Stimulated activated CD4-positive, alpha-beta T cell treated with anti-CD3 and anti-CD28 coated beads, TNF-alpha, amount 100 ng/mL, for 24 hours (primary cell): Measurements from ENCODE around the gene PAGE4.

Source experiments
- DNase-seq, 3 experiments: peaks; one replicate each; pipeline ENCODE4 v3.0.0-alpha.2; 2020; ENCODE audit warnings: low read depth in 3 of 3

PAGE4 gene, protein sequence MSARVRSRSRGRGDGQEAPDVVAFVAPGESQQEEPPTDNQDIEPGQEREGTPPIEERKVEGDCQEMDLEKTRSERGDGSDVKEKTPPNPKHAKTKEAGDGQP

DNA sequence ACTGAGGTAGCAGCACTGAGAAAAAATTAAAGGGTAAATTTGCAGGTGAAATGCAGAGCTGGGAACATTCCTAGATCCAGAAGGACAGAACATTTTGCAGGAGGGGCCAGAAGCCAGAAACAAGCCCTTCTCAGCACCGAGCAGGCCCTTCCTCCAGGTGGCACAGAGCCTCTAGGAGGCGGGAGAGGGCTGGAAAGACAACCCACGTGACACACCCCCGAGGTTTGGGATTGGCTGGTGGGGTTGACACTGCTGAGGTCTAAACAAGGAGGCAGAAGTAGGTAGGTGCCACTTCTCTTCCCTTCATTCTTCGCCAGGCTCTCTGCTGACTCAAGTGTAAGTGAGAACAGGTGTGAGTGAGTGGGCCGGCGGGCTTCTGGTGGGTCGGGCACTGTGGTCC lies at the start of gene PAGE4:
PAGE4 (plus strand) TSS at position 288 of the 400 bp plus-strand sequence. CDS start 1,126 bp downstream, outside the sequence.
- no peak for DNase-seq

DNA sequence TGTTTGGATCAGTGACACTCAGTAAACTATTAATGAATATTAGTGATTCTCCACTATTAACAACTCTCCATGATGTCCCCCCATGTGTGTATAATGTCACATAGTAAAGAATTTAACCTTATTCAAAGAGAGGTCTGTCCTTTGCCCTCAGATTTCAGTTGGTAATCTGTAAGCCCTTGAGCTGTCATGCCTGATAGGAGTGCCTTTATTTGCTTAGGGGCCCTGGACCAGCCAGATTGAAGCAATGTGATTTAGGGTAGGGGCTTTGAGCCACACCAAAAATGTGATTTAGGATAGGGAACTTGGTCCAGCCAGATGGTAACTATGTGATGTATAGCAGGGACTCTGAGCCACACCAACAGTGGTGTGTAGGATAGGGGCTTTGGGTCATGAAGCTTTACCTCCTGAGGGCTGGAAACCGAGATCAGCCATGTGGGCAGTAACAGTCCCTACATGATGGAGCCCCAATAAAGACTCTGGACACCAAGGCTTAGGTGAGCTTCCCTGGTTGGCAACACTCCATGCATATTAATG lies 44.3 kb upstream of the PAGE4 start:
- no peak for DNase-seq

DNA sequence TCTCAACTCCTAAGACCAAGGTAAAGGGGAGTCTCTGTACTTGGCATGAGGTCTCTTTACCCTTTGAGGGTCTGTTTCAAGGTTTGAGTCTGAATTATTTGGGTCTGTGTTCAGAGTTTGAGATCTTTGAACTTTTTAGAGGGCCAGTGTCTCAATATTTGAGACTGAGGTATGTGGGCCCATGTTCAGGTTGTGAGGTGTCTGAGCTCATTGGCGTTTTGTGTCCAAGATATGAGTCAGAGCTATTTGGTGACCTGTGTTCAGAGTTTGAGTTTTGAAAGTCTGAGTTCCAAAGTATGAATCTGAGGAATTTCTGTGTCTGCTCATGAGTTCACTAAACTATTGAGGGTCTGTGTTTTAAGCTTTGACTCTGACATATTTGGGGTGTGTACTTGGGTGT lies 36.7 kb upstream of the PAGE4 start:
- DNase-seq: no peak

DNA sequence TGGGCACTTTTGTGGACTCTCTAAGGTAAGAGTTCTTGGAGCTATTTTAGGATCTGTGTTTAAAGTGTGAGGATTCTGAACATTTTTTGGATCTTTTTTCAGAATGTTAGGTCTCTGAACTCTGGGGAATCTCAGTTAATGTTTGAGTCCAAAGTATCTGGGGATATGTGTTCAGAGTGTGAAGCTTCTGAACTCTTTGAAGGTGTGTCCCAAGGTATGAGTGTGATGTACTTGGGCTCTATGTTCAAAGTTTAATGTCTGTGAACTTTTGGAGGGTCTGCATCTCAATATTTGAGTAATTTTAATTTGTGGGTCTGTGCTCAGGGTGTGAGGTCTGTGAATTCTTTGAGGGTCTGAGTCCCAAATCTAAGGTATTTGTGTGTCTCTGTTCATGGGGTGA lies 35.4 kb upstream of the PAGE4 start:
- DNase-seq: no peak

DNA sequence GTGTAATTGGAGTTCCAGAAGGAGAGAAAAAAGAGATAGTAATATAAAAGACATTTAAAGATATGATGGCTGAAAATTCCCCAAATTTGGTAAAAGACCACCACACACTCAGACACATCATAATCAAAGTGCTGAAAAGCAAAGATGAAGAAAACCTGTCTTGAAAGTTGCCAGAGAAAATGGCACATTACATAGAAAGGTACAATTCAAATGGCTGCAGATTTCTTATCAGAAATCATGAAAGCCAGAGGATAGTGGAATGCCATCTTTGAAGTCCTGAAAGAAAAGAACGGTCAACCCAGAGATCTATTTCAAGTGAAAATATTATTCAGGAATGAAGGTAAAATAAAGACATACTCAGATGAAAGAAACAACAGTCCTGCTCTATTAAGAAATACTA lies 29.3 kb upstream of the PAGE4 start:
- DNase-seq: no peak

DNA sequence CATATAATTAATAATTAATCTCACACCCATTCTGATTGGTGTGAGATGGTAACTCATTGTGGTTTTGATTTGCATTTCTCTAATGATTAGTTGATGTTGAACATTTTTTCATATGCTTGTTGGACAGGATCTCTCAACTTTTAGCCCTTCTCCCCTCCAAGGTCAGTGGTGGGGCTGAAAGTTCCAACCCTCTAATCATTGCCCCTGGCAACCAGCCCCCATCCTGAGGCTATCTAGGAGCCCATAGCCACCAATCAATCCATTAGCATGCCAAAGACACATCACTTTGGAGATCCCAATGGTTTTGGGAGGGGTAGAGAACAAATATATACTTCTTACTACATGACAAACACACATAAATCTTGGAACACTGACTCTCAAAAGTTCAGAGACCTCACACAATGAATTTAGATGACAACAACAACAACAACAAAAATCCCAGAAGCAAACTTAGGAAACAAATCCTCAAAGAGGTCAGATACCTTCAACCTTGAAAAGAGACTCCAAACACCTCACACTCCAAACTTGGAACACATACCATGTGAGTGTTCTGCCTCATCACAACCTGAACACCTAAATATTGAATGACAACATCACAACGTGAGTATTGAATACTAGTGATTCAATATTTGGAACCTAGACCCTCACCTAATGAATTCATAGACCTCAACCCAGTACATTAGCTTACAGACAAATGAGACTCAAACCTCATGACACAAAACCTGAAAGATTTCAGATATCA lies 19.0 kb upstream of the PAGE4 start:
- DNase-seq: no peak

DNA sequence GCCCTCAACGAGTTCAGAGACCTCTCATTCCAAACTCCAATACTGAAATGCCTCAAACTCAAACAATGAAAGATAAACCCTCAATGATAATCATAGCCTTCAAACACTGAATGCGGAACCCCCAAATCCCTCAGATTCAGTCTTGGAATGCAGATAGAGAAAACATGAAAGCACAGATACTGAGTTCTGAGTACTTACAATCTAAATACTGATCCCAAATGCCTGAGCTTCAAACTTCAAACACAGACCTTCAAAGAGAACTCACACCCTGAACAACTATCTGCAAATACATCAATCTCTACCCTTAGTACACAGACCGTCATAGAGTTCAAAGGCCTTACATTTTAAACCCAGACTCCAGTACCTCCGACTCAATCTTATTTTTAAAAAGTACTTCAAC lies 16.9 kb upstream of the PAGE4 start:
- no peak for DNase-seq

DNA sequence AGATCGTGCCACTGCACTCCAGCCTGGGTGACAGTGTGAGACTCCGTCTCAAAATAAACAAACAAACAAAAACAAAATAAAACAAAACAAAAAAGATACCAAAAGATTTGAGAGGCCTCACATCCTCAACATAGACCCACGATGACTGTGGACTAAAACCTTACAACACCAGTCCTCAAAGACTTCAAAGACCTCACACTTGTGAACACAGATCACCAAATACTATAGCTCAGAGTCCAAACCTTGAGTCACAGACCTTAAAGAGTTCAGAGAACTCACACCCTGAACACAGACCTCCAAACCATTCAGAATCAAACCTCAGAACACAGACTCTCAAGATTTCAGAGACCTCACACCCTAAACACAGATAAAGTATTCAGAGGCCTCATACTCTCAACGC lies 12.7 kb upstream of the PAGE4 start:
- no peak for DNase-seq

DNA sequence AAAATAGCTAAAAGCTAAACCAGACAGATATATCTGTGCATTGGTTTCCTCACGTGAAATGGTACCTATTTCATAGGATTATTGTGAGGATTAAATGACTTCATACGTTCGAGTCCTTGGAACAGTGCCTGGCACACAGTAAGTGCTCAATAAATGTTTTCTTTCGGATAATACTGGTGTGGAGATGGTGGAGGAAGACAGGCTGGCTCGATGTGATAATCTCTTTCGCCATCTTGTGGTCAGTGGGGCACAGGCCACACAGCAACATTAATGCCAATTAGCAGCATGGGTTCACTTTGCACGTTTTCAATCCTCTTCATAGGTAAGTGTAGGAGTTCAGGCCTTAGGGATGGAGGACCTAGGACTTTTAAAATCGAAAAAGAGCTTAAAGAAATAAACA lies 9.3 kb downstream of the PAGE4 start:
- DNase-seq: no peak

DNA sequence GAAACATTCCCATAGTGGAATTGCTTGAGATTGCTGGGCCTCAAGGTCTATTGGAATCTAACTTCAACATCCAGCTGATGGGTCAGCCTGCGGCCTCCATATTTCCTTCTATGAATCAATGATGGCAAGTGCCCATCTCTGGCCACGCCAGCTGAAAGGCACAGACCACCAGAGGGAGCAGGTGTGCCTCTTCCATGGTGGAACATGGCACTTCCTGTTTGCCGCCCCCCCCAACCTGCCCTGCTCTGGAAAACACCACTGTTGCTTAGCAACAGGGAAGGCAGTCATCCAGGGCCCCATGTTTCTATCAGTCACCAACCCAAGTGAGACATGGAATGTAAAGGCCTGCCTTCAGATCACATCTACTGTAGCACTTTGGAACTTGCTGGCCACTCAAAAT lies 11.6 kb downstream of the PAGE4 start:
- peak; percentile 6 to 45 (median 25) for DNase-seq

DNA sequence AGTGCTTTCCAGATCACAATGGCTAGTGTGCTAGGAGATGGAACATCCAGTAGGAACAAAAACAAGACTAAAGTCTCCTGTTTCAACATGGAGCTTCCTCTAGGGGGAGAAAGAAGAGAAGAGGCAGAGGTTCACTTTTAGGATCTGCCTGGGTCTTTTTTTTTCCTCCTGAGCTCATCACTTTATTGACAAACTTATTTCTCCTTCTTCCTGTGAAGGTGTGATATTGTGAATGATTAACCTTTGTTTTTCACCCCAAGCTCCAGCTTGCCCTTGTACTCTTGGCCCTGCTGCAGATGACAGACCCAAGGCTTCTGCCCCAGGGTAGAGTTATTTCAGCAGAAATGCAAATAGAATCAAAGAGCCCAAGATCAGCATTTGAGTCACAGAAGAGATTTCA lies 13.5 kb downstream of the PAGE4 start:
- DNase-seq: no peak

DNA sequence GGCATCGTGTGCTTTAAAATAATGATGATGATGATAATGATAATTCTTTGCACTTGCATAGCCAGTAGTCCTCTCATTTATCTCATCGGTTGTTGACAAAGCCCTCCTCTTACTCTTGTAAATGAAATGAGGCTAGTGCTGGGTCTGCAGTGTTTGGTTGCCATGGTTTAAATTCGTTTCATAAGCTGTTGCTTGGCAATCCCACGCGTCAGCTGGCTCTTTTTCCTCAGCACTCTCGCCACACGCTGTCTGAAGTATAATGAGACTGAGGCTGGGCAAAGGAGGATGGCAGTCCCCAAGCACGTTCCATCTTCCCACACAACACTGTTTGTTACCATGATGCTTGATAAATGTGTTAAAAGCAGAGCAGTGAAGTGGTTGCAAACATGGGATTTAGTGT lies 15.5 kb downstream of the PAGE4 start:
- no peak for DNase-seq

DNA sequence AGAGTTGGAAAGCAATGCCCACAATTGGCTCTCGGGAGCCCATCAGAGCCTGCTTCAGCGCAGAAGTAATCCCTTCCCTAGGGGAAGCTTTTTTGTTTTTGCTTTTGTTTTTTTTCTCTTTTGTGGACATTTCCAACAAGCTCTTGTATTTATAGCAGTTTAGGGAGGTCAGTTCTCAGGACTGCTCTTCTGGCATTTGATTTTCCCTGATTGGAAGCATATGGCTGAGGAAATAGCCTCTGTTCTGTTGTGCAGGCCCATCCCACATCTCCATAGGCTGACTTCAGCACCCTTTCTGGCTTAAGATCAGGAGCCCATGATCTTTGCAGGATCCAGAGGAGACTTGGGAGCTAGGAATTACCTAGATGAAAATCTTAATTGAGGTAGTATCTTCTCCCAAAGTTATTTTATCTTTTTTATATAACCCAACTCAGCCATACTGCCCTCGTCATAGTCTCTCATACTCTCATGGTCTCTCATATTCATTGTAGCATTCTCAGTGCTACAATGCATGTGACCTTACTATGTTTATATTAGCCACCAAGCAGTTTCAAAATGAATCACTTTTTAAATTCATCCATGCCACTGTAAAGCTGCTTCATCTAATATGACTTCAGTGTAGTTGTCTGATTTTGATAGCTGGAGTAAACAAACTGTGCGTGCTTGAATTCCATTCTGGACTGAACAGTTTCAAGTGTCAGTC lies 16.7 kb downstream of the PAGE4 start:
- no peak for DNase-seq

DNA sequence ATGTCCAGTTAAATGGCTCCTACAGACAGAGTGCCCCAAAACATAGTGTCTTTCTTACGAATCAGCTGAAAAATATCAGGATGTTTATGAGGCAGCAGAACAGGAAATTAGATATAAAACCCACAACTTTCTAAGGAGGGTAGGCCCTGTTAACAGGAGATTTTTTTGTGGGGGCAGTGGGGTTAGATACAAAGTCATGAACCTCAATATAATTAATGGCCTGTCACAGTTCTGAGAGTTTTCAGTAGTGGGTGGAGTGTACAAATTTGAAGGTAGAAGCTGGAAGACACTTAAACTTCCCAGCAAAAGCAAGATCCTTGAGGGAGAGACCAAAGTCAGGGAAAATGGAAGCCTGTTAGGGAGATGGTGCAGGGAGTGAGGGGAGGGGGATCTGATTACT lies 17.4 kb downstream of the PAGE4 start:
- no peak for DNase-seq

DNA sequence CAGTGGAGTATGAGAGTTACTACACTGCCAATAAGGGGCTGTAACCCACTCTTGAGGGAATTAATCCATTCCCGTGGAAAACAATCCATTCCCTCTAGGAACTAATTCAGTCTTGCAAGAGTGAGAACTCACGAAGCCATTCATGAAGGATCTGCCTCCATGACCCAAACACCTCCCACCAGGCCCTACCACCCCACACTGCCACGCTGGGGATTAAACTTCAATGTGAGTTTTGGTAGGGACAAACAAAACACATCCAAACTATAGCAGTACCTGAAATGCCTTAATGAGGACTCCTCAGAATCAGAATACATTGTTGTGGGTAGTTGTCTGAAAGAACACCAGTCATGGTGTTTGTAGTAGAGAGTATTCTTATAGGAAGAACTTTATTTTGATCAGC lies 19.2 kb downstream of the PAGE4 start:
- no peak for DNase-seq

DNA sequence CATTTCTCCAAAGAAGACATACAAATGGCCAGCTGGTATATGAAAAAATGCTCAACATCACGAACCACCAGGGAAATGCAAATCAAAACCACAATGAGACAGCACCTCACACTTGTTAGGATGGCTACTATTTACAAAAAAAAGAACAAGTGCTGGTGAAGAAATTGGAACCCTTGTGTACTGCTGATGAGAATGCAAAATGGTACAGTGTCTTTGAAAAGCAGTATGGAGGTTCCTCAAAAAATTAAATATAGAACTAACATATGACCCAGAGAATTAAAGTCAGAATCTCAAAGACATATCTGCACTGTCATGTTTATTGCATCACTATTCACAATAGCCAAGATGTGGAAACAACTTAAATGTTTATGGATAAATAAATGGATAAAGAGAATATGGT lies 20.9 kb downstream of the PAGE4 start:
- DNase-seq: no peak

DNA sequence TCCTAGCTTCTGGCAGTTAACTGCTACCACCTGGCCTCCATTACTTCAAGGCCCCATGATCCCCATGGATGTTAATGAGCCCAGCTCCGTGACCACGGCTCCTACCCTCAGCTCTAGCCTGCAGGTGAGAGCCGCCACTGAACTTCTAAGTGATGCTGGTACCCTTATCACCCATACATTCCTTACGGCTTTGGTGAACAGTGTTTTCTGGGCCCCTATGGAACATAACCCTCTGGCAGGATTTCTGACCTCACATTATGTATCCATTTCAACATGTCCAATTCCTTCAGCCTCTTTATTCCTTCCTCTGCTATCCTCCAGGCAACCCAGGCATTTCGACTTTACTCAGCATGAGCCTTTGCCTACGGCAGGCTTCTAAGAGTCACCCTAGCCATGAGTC lies 24.6 kb downstream of the PAGE4 start:
- DNase-seq: no peak

DNA sequence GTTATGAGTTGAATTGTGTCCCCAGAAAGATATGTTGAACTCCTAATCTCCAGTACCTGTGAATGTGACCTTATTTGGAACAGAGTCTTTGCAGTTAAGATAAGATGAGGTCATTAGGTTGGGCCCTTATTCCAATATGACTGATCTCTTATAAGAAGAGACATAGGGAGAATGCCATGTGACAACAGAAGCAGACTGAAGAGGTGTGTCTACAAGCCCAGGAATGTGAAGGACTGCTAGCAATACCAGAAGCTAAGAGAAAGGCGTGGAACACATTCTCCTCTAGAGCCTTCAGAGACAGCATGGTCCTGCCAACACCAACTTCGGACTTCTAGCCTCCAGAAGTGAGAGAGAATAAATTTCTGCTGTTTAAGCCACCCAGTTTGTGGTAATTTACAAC lies 27.7 kb downstream of the PAGE4 start:
- no peak for DNase-seq

DNA sequence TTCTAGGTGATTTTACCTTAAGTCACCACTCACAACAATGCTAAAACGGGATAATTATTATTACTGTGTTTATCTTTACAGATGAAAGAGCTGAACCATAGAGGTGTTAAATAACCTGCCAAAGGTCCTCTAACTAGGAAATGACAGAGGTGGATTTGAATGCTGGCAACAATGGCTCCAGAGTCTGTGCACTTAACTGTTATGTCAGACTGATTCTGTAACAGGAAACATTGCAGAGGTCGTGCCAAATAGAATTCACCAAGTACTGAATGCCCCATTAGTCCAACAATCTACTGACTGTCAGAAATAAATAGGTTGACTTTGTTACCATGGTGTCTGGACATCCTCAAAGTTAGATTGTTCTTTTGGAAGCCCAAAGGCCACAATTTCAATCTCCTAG lies 29.2 kb downstream of the PAGE4 start:
- no peak for DNase-seq

DNA sequence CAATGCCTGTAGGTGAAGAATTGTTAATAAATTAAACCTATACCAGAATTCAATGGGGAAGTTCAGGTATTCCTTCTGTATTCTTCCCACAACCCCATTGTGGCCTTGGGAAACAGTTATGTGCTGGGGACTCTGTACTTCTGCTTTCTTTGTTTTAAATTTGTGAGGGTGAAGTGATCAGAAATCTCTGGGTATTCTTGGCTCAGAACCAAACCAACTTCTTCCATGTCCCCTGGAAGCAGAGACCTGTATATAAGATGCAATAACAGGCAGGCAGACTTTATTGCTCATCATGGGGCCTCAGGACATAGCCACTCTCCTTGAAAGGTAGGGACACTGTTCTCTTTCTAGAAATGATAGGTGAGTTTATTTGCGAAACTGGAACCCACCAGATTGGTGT lies 30.4 kb downstream of the PAGE4 start:
- no peak for DNase-seq

DNA sequence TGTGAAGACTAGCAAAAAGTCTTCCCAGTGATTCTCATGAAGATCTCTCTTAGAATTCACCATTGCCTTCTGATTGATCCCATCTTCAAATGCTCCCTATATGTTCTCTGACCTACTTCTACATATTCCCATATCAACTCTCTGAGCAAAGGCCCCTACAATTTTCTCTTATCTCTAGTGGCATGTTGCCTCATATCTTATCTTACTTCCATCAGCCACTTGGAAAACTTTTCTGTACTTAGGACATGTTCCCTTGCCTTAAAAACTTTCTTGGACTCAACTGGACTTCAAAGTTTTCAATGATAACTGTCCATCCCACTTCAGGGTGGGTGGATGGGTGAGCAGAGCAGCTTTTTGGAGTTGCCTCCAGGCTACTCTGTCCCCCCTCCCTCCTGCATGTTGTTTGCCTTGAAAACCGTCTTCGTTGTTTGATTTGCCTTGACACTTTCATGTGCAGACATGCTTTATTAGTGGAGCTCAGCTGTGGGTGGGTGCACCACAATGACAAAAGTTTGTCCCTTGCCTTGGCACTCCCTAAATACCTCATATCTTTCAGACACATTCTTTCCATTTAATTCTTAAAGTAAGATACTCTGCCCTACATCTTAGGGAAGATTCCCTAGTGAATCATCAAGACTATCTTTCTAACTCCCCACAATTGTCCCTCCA lies 31.9 kb downstream of the PAGE4 start:
- DNase-seq: no peak

DNA sequence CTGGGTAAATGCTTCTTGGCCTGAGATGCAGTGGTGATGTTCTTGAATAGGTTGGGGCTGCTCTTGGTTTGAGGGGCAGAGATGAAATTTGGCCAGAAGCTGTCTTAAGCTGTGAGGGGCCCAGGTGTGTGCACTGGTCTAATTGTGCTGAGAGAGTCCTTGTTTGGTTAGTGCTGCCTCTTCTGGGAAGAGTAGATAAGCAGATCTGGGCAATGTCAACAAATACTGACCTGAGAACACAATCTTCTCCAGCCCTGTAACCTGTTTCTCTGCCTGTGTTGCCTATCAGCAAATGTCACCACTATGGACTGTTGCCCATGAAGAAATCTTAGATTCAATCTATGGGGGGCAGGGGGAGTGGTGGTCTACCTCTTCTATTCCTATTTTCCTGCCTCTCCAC lies 33.0 kb downstream of the PAGE4 start:
- no peak for DNase-seq

DNA sequence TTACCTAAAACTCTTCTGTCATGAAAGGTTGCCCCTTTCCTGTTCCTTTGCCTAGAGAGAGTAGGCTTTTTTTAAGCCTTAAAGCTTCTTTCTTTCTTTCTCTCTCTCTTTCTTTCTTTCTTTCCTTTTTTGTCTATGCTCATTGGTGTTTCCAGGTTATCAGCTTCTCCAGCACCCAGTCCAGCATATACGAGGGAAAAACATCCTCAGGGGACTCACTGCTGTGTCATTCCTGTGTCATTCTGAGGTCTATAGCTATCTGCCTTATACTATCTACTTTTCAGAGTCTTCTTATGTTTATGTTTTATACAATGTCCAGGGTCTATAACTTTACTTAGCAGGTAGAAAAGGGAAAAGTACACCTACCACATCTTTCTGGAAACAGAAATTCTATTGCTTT lies 39.6 kb downstream of the PAGE4 start:
- no peak for DNase-seq
